ENCODE measurements around the gene UBA7. TPM values are rescaled to one million over a fixed set of nuclear protein-coding genes. Genes with fewer than 3 reads are reported as not detected.

Gene UBA7
- total and polyA plus RNA-seq, 2 of the 13 experiments (the other 11 are each of a cell fraction or from before 2014, with no cell fraction given): 9.5 to 16.5 TPM

GRCh38 chr3:49786357-49787181, 27.2 kb downstream of the UBA7 start, which contains the start of gene IP6K1 (continued):
- no peak for TF ChIP-seq HMGA1 (CRISPR knock-in tag; conservative IDR thresholded peaks at IDR 0.05)
- TF ChIP-seq MYPOP (CRISPR knock-in tag; IDR thresholded peaks at IDR 0.05): no peak; the same call in 1 of the 2 replicates
- no peak for TF ChIP-seq SOX13 (IDR thresholded peaks at IDR 0.05)
- TF ChIP-seq SOX13 (CRISPR knock-in tag; conservative IDR thresholded peaks at IDR 0.05 in 1 of 2, IDR thresholded peaks at IDR 0.05 in 1 of 2): peak in 1 of 2 experiments; percentile 17; a peak in 2 of 4 replicates
- TF ChIP-seq ZMYM3 (CRISPR knock-in tag; IDR thresholded peaks at IDR 0.05): peak; percentile 85
- no peak for TF ChIP-seq TRIM24 (CRISPR knock-in tag; IDR thresholded peaks at IDR 0.05)
- TF ChIP-seq POLR2AphosphoS2 (IDR thresholded peaks at IDR 0.05; ENCODE audit: low read depth, low read length): no peak
- TF ChIP-seq MAFF (IDR thresholded peaks at IDR 0.05; ENCODE audit: low read depth, low read length): no peak
- 0 out of 2 replicates have a peak, but pooled peaks have one; percentile 52 for TF ChIP-seq ZNF740 (CRISPR knock-in tag; IDR thresholded peaks at IDR 0.05)
- peak; percentile 75; the same call in 1 of the 2 replicates for TF ChIP-seq TERF1 (CRISPR knock-in tag; IDR thresholded peaks at IDR 0.05)
- TF ChIP-seq TFE3 (CRISPR knock-in tag; IDR thresholded peaks at IDR 0.05): peak; percentile 94
- TF ChIP-seq NAIF1 (CRISPR knock-in tag; IDR thresholded peaks at IDR 0.05; ENCODE audit: borderline replicate concordance): no peak
- peak; percentile 77 for TF ChIP-seq PHF20 (CRISPR knock-in tag; IDR thresholded peaks at IDR 0.05)
- TF ChIP-seq POLR2A (IDR thresholded peaks at IDR 0.05; ENCODE audit: insufficient read depth in 1 of 2, low read depth in 2 of 2, low read length in 2 of 2): peak; percentile 68 to 94
- TF ChIP-seq FOXJ3 (CRISPR knock-in tag; IDR thresholded peaks at IDR 0.05; ENCODE audit: borderline replicate concordance): 0 out of 2 replicates have a peak, but pooled peaks have one; percentile 33
- TF ChIP-seq ZNF616 (CRISPR knock-in tag; IDR thresholded peaks at IDR 0.05; ENCODE audit: low read depth): peak; percentile 64; the same call in 1 of the 2 replicates
- TF ChIP-seq BATF2 (CRISPR knock-in tag; IDR thresholded peaks at IDR 0.05): 0 out of 2 replicates have a peak, but pooled peaks have one; percentile 21
- TF ChIP-seq ZNF576 (CRISPR knock-in tag; IDR thresholded peaks at IDR 0.05): 0 out of 2 replicates have a peak, but pooled peaks have one; percentile 39
- no peak for TF ChIP-seq ZNF644 (CRISPR knock-in tag; IDR thresholded peaks at IDR 0.05; ENCODE audit: low read depth)
- TF ChIP-seq IRX3 (CRISPR knock-in tag; IDR thresholded peaks at IDR 0.05; ENCODE audit: borderline replicate concordance, low read depth): no peak
- peak; percentile 30; the same call in 1 of the 2 replicates for TF ChIP-seq REPIN1 (CRISPR knock-in tag; IDR thresholded peaks at IDR 0.05; ENCODE audit: borderline replicate concordance, low read depth)
- TF ChIP-seq NCOA5 (CRISPR knock-in tag; IDR thresholded peaks at IDR 0.05): no peak
- TF ChIP-seq TBP (CRISPR knock-in tag; IDR thresholded peaks at IDR 0.05): no peak
- peak; percentile 99 for TF ChIP-seq PBX2 (CRISPR knock-in tag; IDR thresholded peaks at IDR 0.05)

Measured in HepG2 (cell line).